Esophagus muscularis mucosa (tissue), 4 donors: Measurements from ENCODE around the gene HCN3. TPM values are rescaled to one million over a fixed set of nuclear protein-coding genes. Genes with fewer than 3 reads are reported as not detected.

Experiments used
- DNase-seq: peaks from one replicate; pipeline ENCODE4 v3.0.0-alpha.2; 2017; ENCODE audit errors: extremely low spot score
- H3K27ac ChIP-seq, 4 donors: fragments of 200-600 bp; sonication (generic); replicated peaks in 1 of 4; 1 replicate in 3 of 4; 2 replicates in 1 of 4; pipeline ENCODE4 v1.5.1; 2016 to 2019; ENCODE audit warnings: mild to moderate bottlenecking in 1 of 4
- H3K27me3 ChIP-seq, 4 donors: fragments of 200-600 bp; sonication (generic); one replicate each; pipeline versions ENCODE4 v1.5.1 to v1.6.0; 2016 to 2019
- H3K36me3 ChIP-seq, 4 donors: fragments of 200-600 bp; sonication (generic); one replicate each; pipeline ENCODE4 v1.5.1; 2016 to 2019
- H3K4me1 ChIP-seq, 4 donors: fragments of 200-600 bp; sonication (generic); one replicate each; pipeline ENCODE4 v1.5.1; 2016 to 2019
- H3K4me3 ChIP-seq, 4 donors: fragments of 200-600 bp; sonication (generic); 1 replicate in 2 of 4; 2 replicates in 2 of 4; pipeline ENCODE4 v1.5.1; 2016 to 2019; ENCODE audit warnings: mild to moderate bottlenecking in 4 of 4, moderate library complexity in 1 of 4
- H3K9me3 ChIP-seq, 4 donors: fragments of 200-600 bp; sonication (generic); 1 replicate in 3 of 4; 2 replicates in 1 of 4; pipeline ENCODE4 v1.5.1; 2016 to 2019
- EP300 ChIP-seq: sonication (generic); formaldehyde crosslinking; IDR thresholded peaks from one replicate; pipeline ENCODE4 v1.6.1; 2017; ENCODE audit warnings: antibody characterized with exemption
- POLR2A ChIP-seq: fragments of 450-650 bp; IDR thresholded peaks from one replicate; pipeline ENCODE4 v1.6.1; 2017; ENCODE audit warnings: antibody characterized with exemption, moderate library complexity, mild to moderate bottlenecking, low read depth
- POLR2AphosphoS5 ChIP-seq, 2 donors: sonication (generic); formaldehyde crosslinking; IDR thresholded peaks; one replicate each; pipeline ENCODE4 v1.6.1; 2017; ENCODE audit warnings: antibody characterized with exemption in 2 of 2
- whole genome bisulfite sequencing: methylation state at CpG from one replicate; pipeline ENCODE4 v1.1.5; 2018; 5-methylcytosine and 5-hydroxymethylcytosine counted together
- intact Hi-C: fragments of 100-400 bp; cut with DNase I; formaldehyde crosslinking; loops from one replicate; pipeline ENCODE4 v1.15.1; 2023
- total RNA-seq, 4 donors: library from RNA; depleted of rRNA; stranded (reverse); fragments of >200 nt; gene quantifications; one replicate each; pipeline versions ENCODE4 v1.1.0 to v1.2.1, GENCODE V29; 2016
- TF ChIP-seq, protein P1 (sequence below), 3 experiments: fragments of 200-600 bp in 2 of 3; fragments of 450-650 bp in 1 of 3; sonication (generic) in 2 of 3; IDR thresholded peaks; one replicate each; pipeline ENCODE4 v1.5.1; 2017 to 2019; ENCODE audit warnings: antibody characterized with exemption in 3 of 3, mild to moderate bottlenecking in 2 of 3, moderate library complexity in 1 of 3

HCN3 gene
- total RNA-seq, 4 donors from 2014 or later = 1.0 to 2.1 (median 1.4) TPM

DNA sequence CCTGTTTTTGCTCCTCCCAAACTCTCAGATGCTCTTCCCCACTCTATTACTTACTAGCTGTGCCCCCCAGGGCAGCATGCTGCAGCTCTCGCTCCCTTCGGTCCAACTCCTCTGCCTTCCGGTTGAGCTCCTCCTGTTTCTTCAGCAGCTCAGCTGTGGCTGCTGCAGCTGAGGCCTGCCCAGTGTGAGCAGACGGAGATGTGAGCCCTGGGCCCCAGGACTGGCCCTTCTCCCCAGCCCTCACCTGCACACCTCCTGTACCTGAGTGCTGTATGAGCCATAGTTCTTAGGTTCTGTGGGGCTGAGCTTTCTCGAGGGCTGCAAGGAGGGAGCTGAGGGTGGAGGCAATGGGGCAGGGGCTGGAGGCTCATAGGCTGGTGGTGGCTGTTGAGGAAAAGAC, 17.0 kb upstream of the HCN3 start:
- WGBS = 91% methylated on average over 4 of the region's 5 CpGs
- Histone ChIP-seq H3K9me3 (no peaks in the 10 kb centered on the region), H3K4me1 (peaks cover 25 to 42% (median 36%) of the 10 kb centered on the region in 4 donors), H3K4me3 (no peak overlapping the region), H3K27ac (no peak overlapping the region), H3K27me3 (no peaks in the 10 kb centered on the region), H3K36me3 (peaks cover 25 to 69% (median 56%) of the 10 kb centered on the region in 4 donors)
- DNase-seq = no peak
- intact Hi-C loops = no loop called here
- TF ChIP-seq POLR2AphosphoS5 (IDR thresholded peaks at IDR 0.05) = no peak
- TF ChIP-seq, protein P1, sequence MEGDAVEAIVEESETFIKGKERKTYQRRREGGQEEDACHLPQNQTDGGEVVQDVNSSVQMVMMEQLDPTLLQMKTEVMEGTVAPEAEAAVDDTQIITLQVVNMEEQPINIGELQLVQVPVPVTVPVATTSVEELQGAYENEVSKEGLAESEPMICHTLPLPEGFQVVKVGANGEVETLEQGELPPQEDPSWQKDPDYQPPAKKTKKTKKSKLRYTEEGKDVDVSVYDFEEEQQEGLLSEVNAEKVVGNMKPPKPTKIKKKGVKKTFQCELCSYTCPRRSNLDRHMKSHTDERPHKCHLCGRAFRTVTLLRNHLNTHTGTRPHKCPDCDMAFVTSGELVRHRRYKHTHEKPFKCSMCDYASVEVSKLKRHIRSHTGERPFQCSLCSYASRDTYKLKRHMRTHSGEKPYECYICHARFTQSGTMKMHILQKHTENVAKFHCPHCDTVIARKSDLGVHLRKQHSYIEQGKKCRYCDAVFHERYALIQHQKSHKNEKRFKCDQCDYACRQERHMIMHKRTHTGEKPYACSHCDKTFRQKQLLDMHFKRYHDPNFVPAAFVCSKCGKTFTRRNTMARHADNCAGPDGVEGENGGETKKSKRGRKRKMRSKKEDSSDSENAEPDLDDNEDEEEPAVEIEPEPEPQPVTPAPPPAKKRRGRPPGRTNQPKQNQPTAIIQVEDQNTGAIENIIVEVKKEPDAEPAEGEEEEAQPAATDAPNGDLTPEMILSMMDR (IDR thresholded peaks at IDR 0.05) = no peak
- no peak for TF ChIP-seq POLR2A
- TF ChIP-seq EP300 = no peak

DNA sequence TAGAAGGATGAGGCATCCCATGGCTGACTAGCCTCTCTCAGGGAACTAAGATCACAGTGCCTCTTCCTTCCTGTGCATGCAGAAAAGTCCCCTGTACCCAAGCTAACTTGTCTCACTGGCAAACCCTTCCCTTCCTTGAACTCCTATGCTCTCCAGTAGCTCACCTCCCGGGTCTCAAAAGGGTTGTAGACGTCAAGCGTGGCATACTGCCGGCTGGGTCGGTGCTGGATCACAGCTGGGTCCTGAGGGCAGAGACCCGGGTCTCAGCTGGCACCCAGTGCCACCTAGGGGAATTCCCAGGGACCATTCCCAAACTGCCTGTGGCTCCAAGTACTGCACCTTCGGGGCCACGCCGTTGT, 15.8 kb upstream of the HCN3 start:
- 0% methylated on average over 1 of the region's 9 CpGs for WGBS
- peaks cover 33 to 78% (median 68%) of the 10 kb centered on the region in 4 donors for H3K36me3 ChIP-seq
- no peak for DNase-seq

DNA sequence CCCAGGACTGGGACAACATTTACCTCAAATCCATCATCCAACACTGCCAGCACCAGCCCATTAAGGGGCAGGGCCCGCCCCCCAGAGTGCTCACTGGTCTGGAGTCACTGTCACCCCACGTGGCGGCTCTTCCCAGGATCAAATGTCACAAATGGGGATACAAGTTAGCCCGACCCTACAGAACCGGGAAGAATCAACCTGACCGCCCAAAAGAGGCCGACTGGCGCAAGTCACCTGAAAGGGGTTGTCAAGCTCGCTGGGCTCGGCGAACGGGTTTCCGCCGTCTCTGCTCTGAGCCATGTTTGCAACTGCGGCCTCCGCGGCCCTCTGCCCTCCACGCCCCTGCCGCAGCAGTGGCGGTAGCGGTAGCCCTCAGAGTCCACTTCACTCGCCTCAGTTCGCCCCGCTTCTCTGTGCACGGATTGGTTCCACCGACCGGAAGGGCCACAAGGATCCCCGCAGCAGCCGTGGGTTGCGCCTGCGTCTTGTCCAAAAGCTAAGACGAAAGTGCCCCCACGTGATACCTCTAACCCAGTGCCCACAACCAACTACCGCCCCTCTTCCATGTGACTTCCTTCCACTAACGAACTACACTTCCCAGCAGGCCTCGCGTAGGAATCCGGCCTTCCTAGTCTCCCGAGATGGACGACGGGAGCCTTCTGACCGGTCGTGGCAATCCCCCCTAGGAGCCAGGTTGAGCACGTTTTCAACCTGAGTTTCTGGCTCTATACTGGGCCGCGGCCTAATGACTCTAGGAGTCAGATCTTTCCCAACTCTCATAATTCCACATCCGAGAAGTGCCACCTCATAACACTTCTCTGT, 15.2 kb upstream of the HCN3 start, which contains the start of gene SCAMP3:
Gene SCAMP3 (minus strand): TSS at position 509 of the 822 bp plus-strand sequence. CDS start 209 bp downstream, at position 300.
- peak; percentile 99 for DNase-seq
- Histone ChIP-seq H3K36me3 (peaks cover 39 to 78% (median 71%) of the 10 kb centered on the region in 4 donors), H3K4me1 (peaks cover 16 to 27% (median 24%) of the 10 kb centered on the region in 4 donors), H3K27me3 (no peaks in the 10 kb centered on the region), H3K9me3 (no peaks in the 10 kb centered on the region), H3K4me3 (peak within 1 kb of the TSS; percentile 74 to 90 (median 76)), H3K27ac (peak within 1 kb of the TSS; percentile 81 to 89 (median 85))
- intact Hi-C loops = no loop called here
- WGBS = 1% methylated on average over 23 of the region's 47 CpGs
- TF ChIP-seq POLR2A = peak; percentile 28
- peak; percentile 91 to 96 for TF ChIP-seq POLR2AphosphoS5 (IDR thresholded peaks at IDR 0.05)
- TF ChIP-seq, protein P1 (IDR thresholded peaks at IDR 0.05) = peak in 1 of 3 experiments; percentile 26
- TF ChIP-seq EP300 = no peak

More for the DNA sequence above, 15.8 kb upstream of the HCN3 start:
- Histone ChIP-seq H3K27ac (peak overlapping the region; percentile 81 to 89 (median 85)), H3K27me3 (no peaks in the 10 kb centered on the region), H3K4me1 (peaks cover 17 to 32% (median 26%) of the 10 kb centered on the region in 4 donors), H3K4me3 (peak overlapping the region; percentile 74 to 90 (median 76)), H3K9me3 (no peaks in the 10 kb centered on the region)
- intact Hi-C loops = no loop called here
- TF ChIP-seq, protein P1 (IDR thresholded peaks at IDR 0.05) = no peak
- TF ChIP-seq POLR2A = no peak
- TF ChIP-seq POLR2AphosphoS5 (IDR thresholded peaks at IDR 0.05) = no peak
- TF ChIP-seq EP300 = no peak

DNA sequence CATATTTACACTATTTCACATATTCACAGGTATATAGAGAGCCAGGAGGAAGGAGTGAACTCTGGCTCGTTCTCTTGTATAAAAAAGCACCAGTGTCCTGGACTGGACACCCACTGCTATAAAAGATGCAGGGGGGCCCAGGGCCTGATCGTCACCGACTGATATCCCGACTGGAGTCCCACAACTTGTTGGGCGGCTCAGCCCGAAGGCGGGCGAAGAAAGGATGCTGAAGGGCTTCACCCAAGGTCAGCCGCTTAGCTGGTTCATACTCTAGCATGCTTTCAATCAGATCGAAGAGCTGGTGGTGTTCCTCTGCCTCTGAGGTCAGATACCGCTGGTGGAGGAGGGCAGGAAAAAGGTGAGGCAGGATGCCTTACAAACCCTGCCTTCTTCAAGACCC, 14.2 kb upstream of the HCN3 start:
- peak overlapping the region; percentile 81 to 89 (median 85) for H3K27ac ChIP-seq
- peaks cover 49 to 78% (median 71%) of the 10 kb centered on the region in 4 donors for H3K36me3 ChIP-seq
- WGBS = 84% methylated on average over 11 of the region's 11 CpGs
- peaks cover 21 to 27% (median 24%) of the 10 kb centered on the region in 4 donors for H3K4me1 ChIP-seq
- H3K4me3 ChIP-seq = no peak overlapping the region
- DNase-seq = no peak
- H3K27me3 ChIP-seq = no peaks in the 10 kb centered on the region
- no peaks in the 10 kb centered on the region for H3K9me3 ChIP-seq
- no peak for TF ChIP-seq POLR2A
- intact Hi-C loops = no loop called here

DNA sequence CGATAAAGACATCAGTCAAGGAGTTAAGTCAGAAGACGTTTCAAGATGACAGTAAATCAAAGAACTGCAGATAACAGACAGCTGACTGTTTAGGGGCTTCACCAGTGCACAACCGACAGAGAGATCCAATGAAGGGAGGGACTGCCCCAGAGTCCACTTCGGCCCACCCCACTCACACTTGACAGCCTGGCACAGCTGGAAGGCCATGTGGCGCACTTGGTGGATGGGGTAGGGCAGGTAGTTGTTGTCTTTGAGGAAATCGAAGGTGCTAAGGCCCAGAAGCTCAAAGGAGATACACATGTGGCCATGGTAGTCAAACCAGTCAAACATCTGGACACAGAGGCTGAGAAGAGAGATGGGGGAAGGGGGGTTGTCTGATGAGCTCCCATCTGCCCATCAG, 10.7 kb upstream of the HCN3 start:
- DNase-seq = no peak
- TF ChIP-seq POLR2A = no peak
- TF ChIP-seq POLR2AphosphoS5 (IDR thresholded peaks at IDR 0.05) = no peak
- Histone ChIP-seq H3K36me3 (peaks cover 56 to 88% (median 84%) of the 10 kb centered on the region in 4 donors), H3K4me3 (no peak overlapping the region), H3K4me1 (peaks cover 16 to 29% (median 18%) of the 10 kb centered on the region in 4 donors), H3K27ac (no peak overlapping the region), H3K9me3 (no peaks in the 10 kb centered on the region), H3K27me3 (no peaks in the 10 kb centered on the region)
- 82% methylated on average over 6 of the region's 6 CpGs for WGBS
- intact Hi-C loops = no loop called here
